ENCODE measurements around the gene PHLDA3. TPM values are rescaled to one million over a fixed set of nuclear protein-coding genes. Genes with fewer than 3 reads are reported as not detected.
"Not testable (repeated sequence)": the region's sequence is repeated elsewhere in the genome, so short reads cannot be mapped to it uniquely, and the experiment has no call there.

PHLDA3 gene
- total RNA-seq, 4 donors from 2014 or later, result 60.9 to 87.9 (median 75.1) TPM

DNA sequence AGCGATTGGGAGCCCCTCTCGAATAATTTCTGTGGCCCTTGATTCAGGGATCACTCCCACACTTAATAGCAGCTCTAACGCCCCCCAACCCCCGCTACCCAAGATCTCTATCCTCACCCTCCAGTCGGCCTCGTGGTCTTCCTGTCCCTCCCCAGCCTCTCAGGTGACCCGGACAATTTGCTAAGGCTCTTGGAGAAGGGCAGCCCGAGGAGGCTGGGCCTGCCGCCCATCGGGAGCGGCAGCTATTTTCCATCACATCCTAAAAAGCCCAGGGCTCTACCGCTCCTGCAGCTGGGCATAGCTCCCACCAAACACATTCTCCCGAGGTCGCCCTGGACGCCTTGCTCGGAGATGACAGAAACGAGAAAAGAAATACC is 12.0 kb upstream of the PHLDA3 start:
- intact Hi-C loops (cut with DNase I), result no loop called here
- Histone ChIP-seq H3K36me3 (peaks cover 7 to 33% (median 15%) of the 10 kb centered on the region in 3 donors), H3K4me3 (peak overlapping the region; percentile 12 to 46 (median 38)), H3K9me3 (no peaks in the 10 kb centered on the region), H3K4me1 (peaks cover 22 to 85% (median 43%) of the 10 kb centered on the region in 3 donors), H3K27ac (peak overlapping the region; percentile 83 to 93 (median 91)), H3K27me3 (no peaks in the 10 kb centered on the region)
- DNase-seq, result no peak
- 3 to 5% methylated on average over 5 to 12 of the region's 17 CpGs for WGBS, 2 donors
- TF ChIP-seq POLR2A (IDR thresholded peaks at IDR 0.05), result no peak
- TF ChIP-seq, protein P1, sequence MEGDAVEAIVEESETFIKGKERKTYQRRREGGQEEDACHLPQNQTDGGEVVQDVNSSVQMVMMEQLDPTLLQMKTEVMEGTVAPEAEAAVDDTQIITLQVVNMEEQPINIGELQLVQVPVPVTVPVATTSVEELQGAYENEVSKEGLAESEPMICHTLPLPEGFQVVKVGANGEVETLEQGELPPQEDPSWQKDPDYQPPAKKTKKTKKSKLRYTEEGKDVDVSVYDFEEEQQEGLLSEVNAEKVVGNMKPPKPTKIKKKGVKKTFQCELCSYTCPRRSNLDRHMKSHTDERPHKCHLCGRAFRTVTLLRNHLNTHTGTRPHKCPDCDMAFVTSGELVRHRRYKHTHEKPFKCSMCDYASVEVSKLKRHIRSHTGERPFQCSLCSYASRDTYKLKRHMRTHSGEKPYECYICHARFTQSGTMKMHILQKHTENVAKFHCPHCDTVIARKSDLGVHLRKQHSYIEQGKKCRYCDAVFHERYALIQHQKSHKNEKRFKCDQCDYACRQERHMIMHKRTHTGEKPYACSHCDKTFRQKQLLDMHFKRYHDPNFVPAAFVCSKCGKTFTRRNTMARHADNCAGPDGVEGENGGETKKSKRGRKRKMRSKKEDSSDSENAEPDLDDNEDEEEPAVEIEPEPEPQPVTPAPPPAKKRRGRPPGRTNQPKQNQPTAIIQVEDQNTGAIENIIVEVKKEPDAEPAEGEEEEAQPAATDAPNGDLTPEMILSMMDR (IDR thresholded peaks at IDR 0.05), result no peak

DNA sequence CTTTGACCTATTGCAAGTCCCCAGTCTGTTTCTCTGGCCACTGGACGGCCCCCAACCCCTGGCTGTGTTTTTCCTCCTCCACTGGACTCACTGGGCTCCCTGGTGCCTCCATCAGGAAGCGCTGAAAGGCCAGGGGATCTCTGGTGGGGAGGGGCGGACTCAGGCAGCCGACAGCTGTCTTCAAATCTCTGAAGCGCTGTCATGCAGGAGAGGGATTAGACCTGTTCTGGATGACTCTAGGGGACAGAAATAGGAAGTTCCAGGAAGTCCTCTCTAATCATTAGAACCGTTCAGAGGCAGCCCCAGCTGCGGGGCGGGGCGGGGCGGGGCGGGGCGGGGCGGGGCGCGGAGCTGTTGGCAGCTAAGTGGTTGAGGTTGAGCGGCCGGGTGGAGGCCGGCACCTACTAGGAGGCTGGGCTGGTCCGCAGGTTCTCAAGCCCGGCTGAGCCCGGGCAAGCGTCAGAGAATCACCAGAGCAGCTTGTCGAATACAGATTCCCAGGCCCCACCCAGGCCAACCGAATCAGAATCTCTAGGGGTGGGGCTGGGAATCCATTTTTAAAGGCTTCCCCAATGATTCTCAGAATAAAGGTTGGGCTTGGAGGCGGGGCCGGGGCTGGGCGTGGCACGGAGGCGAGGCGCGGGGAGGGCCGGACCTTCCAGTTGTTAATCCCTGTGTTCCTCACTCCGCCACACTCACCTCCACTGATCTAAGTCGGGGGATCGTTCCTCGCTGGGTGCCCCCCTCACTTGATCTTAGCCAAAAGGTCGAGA is 11.4 kb upstream of the PHLDA3 start:
- no peaks in the 10 kb centered on the region for H3K27me3 ChIP-seq
- TF ChIP-seq, protein P1 (IDR thresholded peaks at IDR 0.05), result peak in 1 of 6 experiments; percentile 6
- TF ChIP-seq POLR2A (IDR thresholded peaks at IDR 0.05), result peak in 2 of 4 donors; percentile 26 to 59
- peaks cover 22 to 85% (median 43%) of the 10 kb centered on the region in 3 donors for H3K4me1 ChIP-seq
- peak overlapping the region; percentile 83 to 93 (median 91) for H3K27ac ChIP-seq
- 4 to 7% methylated on average over 6 to 8 of the region's 37 CpGs for WGBS, 2 donors
- peak overlapping the region; percentile 12 to 46 (median 38) for H3K4me3 ChIP-seq
- no peak for DNase-seq
- H3K36me3 ChIP-seq, result peaks cover 7 to 27% (median 14%) of the 10 kb centered on the region in 3 donors
- H3K9me3 ChIP-seq, result no peaks in the 10 kb centered on the region
- intact Hi-C loops (cut with DNase I), result no loop called here

DNA sequence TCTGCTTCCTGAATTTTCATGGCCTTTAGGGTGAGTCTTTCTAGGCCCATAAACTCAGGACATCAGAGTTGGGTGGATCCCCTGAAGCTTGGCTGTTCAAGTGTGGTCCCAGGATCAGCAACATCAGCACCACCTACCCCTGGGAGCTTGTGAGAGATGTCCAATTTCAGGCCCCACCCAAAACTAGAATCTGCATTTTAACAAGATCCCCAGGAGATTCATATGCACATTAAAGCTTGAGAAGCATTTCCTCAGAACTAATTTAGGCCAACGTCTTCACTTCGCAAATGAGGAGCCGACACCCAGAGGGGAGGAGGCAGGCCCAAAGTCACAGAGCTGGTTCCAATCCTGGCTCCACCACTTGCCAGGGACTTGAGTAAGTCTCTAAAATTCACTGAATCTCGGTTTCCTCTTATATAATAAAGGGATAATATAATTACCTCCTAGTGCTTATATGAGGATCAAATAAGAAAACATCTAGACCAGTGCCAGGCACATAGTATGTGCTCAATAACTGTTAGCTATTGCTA is 10.3 kb upstream of the PHLDA3 start:
- no peak for DNase-seq
- no peak for TF ChIP-seq POLR2A (IDR thresholded peaks at IDR 0.05)
- WGBS, 2 donors, result 27 to 41% methylated on average over 2 to 4 of the region's 4 CpGs
- intact Hi-C loops (cut with DNase I), result no loop called here
- H3K27ac ChIP-seq, result peak overlapping the region; percentile 83 to 93 (median 91)
- no peak overlapping the region for H3K4me3 ChIP-seq
- no peaks in the 10 kb centered on the region for H3K9me3 ChIP-seq
- no peaks in the 10 kb centered on the region for H3K27me3 ChIP-seq
- H3K4me1 ChIP-seq, result peaks cover 22 to 86% (median 45%) of the 10 kb centered on the region in 3 donors
- peaks cover 2 to 15% (median 2%) of the 10 kb centered on the region in 3 donors for H3K36me3 ChIP-seq

DNA sequence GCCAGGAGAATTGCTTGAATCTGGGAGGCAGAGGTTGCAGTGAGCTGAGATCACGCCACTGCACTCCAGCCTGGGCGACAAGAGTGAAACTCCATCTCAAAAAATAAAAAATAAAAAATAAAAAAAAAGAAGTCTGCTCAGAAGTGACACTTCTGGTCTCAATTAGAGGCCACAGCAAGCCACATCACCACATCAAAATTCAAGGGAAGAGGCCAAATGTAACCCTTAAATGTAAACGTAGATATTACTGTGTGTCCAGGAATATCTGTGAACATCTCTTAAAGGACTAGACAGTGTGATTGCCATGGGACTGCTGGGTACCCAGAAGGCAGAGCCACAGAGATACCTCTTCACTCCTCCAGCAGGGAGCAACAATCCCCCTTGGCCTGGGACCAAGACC is 9.7 kb upstream of the PHLDA3 start:
- DNase-seq; H3K27me3 ChIP-seq; H3K36me3 ChIP-seq; intact Hi-C loops (cut with DNase I); H3K4me3 ChIP-seq; H3K9me3 ChIP-seq: not testable (repeated sequence)
- WGBS, 2 donors, result 76 to 85% methylated on average over 3 of the region's 3 CpGs
- Histone ChIP-seq H3K4me1 (peaks cover 22 to 86% (median 45%) of the 10 kb centered on the region in 3 donors), H3K27ac (peak overlapping the region; percentile 83 to 93 (median 91))

DNA sequence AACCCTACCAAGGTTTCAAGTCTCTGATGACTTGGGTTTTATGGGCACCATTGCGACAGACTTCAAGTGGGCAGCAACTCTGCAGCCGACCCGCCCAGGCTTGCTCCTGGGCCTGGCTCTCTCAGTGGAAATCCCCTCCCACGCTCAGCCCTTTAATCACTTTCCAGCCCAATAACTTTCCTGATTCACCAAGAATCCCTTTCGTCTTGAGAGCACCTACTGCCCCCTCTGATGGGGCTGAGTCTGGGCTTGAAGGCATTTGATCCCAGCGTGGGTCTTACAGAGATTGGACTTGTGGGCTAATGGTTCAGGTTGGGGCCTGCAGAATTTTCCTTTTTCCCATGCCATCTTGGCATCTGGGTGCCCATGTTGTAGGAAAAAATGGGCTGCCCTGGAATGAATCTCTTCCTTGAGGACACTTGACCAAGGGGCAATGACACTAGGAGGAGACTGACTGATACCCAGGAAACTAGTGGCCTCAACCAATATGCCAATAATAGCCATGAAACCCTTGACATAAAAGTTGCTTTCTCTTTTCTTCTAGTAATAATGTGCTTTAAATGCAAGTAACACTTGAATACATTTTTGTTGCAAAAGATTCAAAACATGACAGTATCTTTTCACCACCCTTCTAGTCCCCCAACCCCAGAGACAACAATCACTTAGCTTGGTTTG is 7.8 kb upstream of the PHLDA3 start:
- intact Hi-C loops (cut with DNase I), result no loop called here
- H3K36me3 ChIP-seq, result no peaks in the 10 kb centered on the region
- H3K27ac ChIP-seq, result peak overlapping the region; percentile 81 to 93 (median 88)
- 27 to 45% methylated on average over 6 of the region's 6 CpGs for WGBS, 2 donors
- H3K27me3 ChIP-seq, result no peaks in the 10 kb centered on the region
- DNase-seq, result no peak
- H3K4me3 ChIP-seq, result peak overlapping the region in 1 of 4 donors; percentile 24
- TF ChIP-seq, protein P1 (IDR thresholded peaks at IDR 0.05), result no peak
- TF ChIP-seq POLR2A (IDR thresholded peaks at IDR 0.05), result no peak
- peaks cover 18 to 81% (median 44%) of the 10 kb centered on the region in 3 donors for H3K4me1 ChIP-seq
- H3K9me3 ChIP-seq, result no peaks in the 10 kb centered on the region
